AG04450 (cell line): ENCODE measurements around the gene SLU7. TPM values are rescaled to one million over a fixed set of nuclear protein-coding genes. Genes with fewer than 3 reads are reported as not detected.

ENCODE experiments used
- CTCF ChIA-PET: fragments of 300-600, 350-600 bp; formaldehyde crosslinking; extraction: SDS; loops from one replicate; lab custom pipeline; 2022; ENCODE audit warnings: antibody characterized with exemption, inconsistent platforms; lab: Charles Lee
- POLR2A ChIA-PET: fragments of 350-600 bp; formaldehyde crosslinking; extraction: SDS; loops from one replicate; lab custom pipeline; 2021; ENCODE audit warnings: antibody characterized with exemption, inconsistent platforms; lab: Yijun Ruan, JAX
- DNase-seq: peaks from one replicate; pipeline ENCODE4 v3.0.0-alpha.2; 2011; ENCODE audit warnings: low read depth, low spot score
- H3K27ac ChIP-seq: one replicate; pipeline ENCODE4 v1.5.1; 2012; ENCODE audit warnings: low read depth, low read length, control low read depth
- H3K27me3 ChIP-seq: one replicate; pipeline ENCODE4 v1.6.0; 2012; ENCODE audit warnings: low read length; ENCODE audit not compliant: control insufficient read depth, insufficient read depth
- H3K4me3 ChIP-seq: 2 replicates; pipeline ENCODE4 v1.5.1; 2011; ENCODE audit warnings: mild to moderate bottlenecking, low read depth, low read length, control low read depth
- H3K9me3 ChIP-seq: 2 replicates; pipeline ENCODE4 v1.5.1; 2012; ENCODE audit warnings: low read length; ENCODE audit not compliant: control insufficient read depth, insufficient read depth
- CTCF ChIP-seq: IDR thresholded peaks from 2 replicates; pipeline ENCODE4 v1.5.1; 2011; ENCODE audit warnings: low read depth, low read length, control low read depth, inconsistent platforms
- polyA plus RNA-seq: library from polyadenylated mRNA; depleted of rRNA; stranded (reverse); fragments of >200 nt; gene quantifications from 2 replicates; pipeline ENCODE4 v1.2.3, GENCODE V29; 2011

The SLU7 gene
- polyA plus RNA-seq, 1 experiment = 59.5 TPM

DNA sequence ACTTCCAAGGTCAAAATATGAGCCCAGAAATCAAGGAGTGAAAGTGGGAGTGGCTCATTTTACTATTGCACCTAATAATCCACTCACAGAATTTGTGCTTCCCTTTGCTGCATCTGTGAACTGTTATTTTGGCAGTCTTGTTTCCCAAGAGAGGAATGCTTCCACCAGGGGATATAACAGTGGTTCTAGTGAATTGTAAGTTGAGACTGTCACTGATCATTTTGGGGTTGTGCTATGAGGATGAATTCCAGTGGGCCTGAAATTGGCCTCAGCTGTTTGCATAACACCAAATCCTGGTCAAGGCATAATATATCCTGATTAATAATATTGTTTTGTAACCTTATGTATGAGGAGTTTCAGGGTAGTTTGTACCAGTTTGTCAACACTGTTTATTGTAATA lies 33.4 kb downstream of the SLU7 start:
- Histone ChIP-seq H3K4me3 (no peak overlapping the region), H3K9me3 (peaks cover 10% of the 10 kb centered on the region; the same call in 1 of the 2 replicates), H3K27ac (no peak overlapping the region), H3K27me3 (no peaks in the 10 kb centered on the region)
- TF ChIP-seq CTCF = no peak
- CTCF ChIA-PET = no interaction called here
- POLR2A ChIA-PET = no interaction called here
- no peak for DNase-seq

DNA sequence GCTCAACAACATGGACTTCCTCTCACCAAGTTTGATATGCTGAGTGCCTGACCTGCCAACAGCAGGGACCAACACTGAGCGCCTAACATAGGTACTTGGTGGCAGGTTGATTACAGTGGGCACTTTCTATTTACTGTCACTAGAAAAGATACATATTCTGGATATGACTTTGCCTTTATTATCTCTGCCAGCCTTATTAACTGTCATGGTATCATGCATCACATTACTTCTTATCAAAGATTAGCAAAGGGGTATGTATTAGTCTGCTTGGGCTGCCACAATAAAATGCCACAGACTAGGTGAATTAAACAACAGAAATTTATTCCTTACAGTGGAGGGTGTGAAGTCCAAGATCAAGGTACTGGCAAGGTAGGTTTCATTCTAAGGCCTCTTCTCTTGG lies 34.2 kb downstream of the SLU7 start:
- CTCF ChIA-PET = no interaction called here
- no peak overlapping the region for H3K27ac ChIP-seq
- no peak for TF ChIP-seq CTCF
- H3K9me3 ChIP-seq = peaks cover 10% of the 10 kb centered on the region; the same call in 1 of the 2 replicates
- no peaks in the 10 kb centered on the region for H3K27me3 ChIP-seq
- no peak overlapping the region for H3K4me3 ChIP-seq
- no peak for DNase-seq
- POLR2A ChIA-PET = interaction anchor here (0.6 kb wide), 1 partner anchor 187 kb away, joined by 3 read pairs; no protein-coding TSS in a partner anchor

- DNase-seq = no peak
- H3K4me3 ChIP-seq = no peak overlapping the region
- H3K9me3 ChIP-seq = peaks cover 4% of the 10 kb centered on the region; the same call in 1 of the 2 replicates
- ChIA-PET POLR2A (no interaction called here), CTCF (interaction anchor here (0.6 to 7.6 kb wide), 2 partner anchors 8 to 352 kb away, joined by 3 to 55 read pairs; no protein-coding TSS in a partner anchor)
- TF ChIP-seq CTCF = no peak
- no peak overlapping the region for H3K27ac ChIP-seq
- H3K27me3 ChIP-seq = no peaks in the 10 kb centered on the region
Measured at GRCh38 chr5:160382346-160382745, 36.5 kb downstream of the SLU7 start.

DNA sequence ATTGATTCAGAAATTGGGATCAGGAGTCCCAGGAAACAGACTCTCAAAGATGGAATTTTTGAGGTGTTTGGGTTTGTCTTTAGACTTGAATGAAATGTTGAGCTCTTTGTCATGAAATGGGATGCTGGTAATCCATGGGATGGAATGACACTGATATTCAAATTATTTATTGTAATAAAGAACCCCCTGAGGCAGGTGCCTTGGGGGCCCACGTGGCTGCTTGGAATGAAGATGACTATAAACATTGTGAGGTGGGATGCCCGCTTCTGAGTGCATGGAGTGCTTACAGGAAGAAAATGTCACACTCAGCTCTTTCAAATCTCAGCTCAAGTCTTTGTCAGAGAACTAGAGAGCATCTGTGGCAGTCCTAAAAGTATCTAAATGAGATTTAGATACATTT lies 38.8 kb downstream of the SLU7 start:
- no peak overlapping the region for H3K4me3 ChIP-seq
- ChIA-PET POLR2A (interaction anchor here (0.5 to 0.7 kb wide), 2 partner anchors 10 to 371 kb away, joined by 3 read pairs; partner anchors contain the start of gene TTC1), CTCF (interaction anchor here (1.2 to 7.6 kb wide), 3 partner anchors 9 to 358 kb away, joined by 4 to 55 read pairs (median 5); partner anchors contain the start of gene C1QTNF2)
- H3K27me3 ChIP-seq = peaks cover 2% of the 10 kb centered on the region
- no peaks in the 10 kb centered on the region for H3K9me3 ChIP-seq
- H3K27ac ChIP-seq = no peak overlapping the region
- TF ChIP-seq CTCF = no peak
- DNase-seq = no peak

GRCh38 chr5:160379511-160379910 lies 39.4 kb downstream of the SLU7 start:
- CTCF ChIA-PET = interaction anchor here (1.2 to 7.6 kb wide), 3 partner anchors 9 to 357 kb away, joined by 4 to 55 read pairs (median 5); partner anchors contain the start of gene C1QTNF2

More at GRCh38 chr5:160379511-160379910, 39.4 kb downstream of the SLU7 start:
- no peak for TF ChIP-seq CTCF
- Histone ChIP-seq H3K27ac (no peak overlapping the region), H3K9me3 (no peaks in the 10 kb centered on the region), H3K4me3 (no peak overlapping the region), H3K27me3 (peaks cover 6% of the 10 kb centered on the region)
- no peak for DNase-seq
- POLR2A ChIA-PET = interaction anchor here (0.5 to 0.7 kb wide), 3 partner anchors 9 to 370 kb away, joined by 3 read pairs; partner anchors contain the start of genes C1QTNF2 and TTC1
